ENCODE results near the gene CYB5RL. TPM values are rescaled to one million over a fixed set of nuclear protein-coding genes. Genes with fewer than 3 reads are reported as not detected.

Gene CYB5RL
- total RNA-seq, 1 donor from 2014 or later: 9.0 TPM

DNA sequence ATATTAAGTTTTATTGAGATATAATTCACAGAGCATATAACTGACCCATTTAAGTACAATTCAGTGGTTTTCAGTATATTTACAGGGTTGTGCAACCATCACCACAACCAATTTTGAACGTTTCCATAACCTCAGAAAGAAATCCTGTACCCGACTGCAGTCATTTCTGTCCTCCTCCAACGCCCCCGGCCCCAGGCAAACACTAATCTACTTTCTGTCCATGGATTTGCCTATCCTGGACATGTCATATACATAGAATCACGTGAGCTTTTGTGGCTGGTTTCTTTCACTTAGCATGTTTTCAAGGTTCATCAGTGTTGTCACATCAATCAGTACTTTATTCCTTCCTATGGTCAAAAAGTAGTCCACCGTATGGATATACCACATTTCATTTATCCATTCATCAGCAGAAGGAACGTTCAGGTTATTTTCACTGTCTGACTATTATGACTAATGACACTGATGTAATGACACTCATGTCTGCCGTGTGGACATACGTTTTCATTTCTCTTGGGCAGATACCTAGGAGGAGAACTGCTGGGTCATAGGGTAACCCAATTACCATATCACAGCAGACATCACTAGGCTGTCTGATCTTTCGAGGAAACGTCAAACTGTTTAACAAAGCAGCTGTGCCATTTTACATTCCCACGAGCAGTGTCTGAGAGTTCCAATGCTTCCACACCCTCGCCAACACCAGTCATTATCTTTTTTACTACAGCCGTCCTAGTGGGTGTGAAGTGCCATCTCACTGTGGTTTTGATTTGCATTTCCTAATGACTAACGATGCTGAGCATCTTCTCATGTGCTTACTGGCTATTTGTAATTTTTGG, 30.9 kb upstream of the CYB5RL start:
- Mint-ChIP-seq H3K4me1 (ENCODE audit: low read depth) (no peaks in the 10 kb centered on the region), H3K27ac (peak overlapping the region; percentile 5), H3K9me3 (ENCODE audit: low read depth) (no peaks in the 10 kb centered on the region), H3K27me3 (no peaks in the 10 kb centered on the region), H3K36me3 (ENCODE audit: insufficient read depth) (peaks cover 24% of the 10 kb centered on the region), H3K4me3 (ENCODE audit: low read depth) (no peak overlapping the region)
- TF ChIP-seq, protein P1, sequence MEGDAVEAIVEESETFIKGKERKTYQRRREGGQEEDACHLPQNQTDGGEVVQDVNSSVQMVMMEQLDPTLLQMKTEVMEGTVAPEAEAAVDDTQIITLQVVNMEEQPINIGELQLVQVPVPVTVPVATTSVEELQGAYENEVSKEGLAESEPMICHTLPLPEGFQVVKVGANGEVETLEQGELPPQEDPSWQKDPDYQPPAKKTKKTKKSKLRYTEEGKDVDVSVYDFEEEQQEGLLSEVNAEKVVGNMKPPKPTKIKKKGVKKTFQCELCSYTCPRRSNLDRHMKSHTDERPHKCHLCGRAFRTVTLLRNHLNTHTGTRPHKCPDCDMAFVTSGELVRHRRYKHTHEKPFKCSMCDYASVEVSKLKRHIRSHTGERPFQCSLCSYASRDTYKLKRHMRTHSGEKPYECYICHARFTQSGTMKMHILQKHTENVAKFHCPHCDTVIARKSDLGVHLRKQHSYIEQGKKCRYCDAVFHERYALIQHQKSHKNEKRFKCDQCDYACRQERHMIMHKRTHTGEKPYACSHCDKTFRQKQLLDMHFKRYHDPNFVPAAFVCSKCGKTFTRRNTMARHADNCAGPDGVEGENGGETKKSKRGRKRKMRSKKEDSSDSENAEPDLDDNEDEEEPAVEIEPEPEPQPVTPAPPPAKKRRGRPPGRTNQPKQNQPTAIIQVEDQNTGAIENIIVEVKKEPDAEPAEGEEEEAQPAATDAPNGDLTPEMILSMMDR (IDR thresholded peaks at IDR 0.05; ENCODE audit: unreplicated experiment): no peak
- no peak for DNase-seq (ENCODE audit: low spot score, unreplicated experiment)

DNA sequence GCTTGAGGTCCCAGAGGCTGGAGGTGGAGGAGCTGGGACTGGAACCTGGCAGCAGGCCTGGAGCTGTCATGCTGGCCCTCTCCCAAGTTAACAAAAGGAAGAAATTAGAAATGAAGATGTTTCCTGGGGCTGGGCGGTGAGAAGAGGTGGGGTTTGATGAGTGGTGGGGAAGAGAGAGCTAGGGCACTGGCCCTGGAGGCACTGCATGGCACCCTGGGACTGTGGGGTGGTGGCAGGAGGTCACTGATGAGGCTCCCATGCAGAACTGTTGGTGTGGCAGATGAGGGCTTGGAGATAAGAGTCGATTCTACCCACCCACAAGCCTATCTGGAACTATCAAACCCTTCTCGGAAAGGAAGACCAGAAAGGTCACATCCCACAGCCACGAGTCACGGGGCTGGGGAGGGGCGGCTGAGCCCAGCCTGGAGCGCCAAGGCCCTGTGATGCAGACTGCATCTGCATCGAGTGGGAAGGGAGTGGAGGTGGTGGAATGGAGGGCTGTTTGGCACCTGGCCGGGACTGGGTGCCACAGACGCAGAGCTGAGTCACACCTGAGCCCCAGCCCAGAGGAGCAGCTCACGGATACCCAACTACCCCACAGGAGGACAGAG, 29.6 kb upstream of the CYB5RL start:
- peaks cover 27% of the 10 kb centered on the region for H3K36me3 Mint-ChIP-seq (ENCODE audit: insufficient read depth)
- H3K4me3 Mint-ChIP-seq (ENCODE audit: low read depth): no peak overlapping the region
- no peaks in the 10 kb centered on the region for H3K9me3 Mint-ChIP-seq (ENCODE audit: low read depth)
- H3K27ac Mint-ChIP-seq: peak overlapping the region; percentile 80
- TF ChIP-seq, protein P1 (IDR thresholded peaks at IDR 0.05; ENCODE audit: unreplicated experiment): no peak
- no peaks in the 10 kb centered on the region for H3K4me1 Mint-ChIP-seq (ENCODE audit: low read depth)
- H3K27me3 Mint-ChIP-seq: no peaks in the 10 kb centered on the region
- DNase-seq (ENCODE audit: low spot score, unreplicated experiment): no peak

DNA sequence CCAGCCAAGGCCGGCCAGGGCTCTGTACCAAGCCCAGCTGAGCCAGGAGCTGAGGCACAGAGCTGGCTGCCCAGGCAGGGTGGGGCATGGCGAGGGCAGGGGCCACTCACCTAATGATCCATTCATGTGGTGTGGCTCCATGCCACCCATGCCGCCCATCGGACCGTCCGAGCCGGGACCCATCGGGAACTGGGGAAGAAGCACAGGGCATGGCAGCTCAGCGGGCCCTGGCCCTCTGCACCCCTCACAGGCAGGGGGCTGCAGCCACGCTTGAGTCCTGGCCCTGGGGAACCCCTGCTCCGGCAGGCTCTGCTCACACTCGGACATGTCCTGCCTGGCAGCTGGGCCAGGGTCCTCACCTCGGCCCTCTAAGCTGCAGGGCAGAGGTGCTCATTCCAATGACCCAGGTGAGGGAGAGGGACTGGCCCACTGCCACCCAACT, 28.8 kb upstream of the CYB5RL start:
- no peaks in the 10 kb centered on the region for H3K4me1 Mint-ChIP-seq (ENCODE audit: low read depth)
- DNase-seq (ENCODE audit: low spot score, unreplicated experiment): no peak
- no peaks in the 10 kb centered on the region for H3K27me3 Mint-ChIP-seq
- TF ChIP-seq, protein P1 (IDR thresholded peaks at IDR 0.05; ENCODE audit: unreplicated experiment): no peak
- H3K27ac Mint-ChIP-seq: no peak overlapping the region
- no peaks in the 10 kb centered on the region for H3K9me3 Mint-ChIP-seq (ENCODE audit: low read depth)
- peaks cover 25% of the 10 kb centered on the region for H3K36me3 Mint-ChIP-seq (ENCODE audit: insufficient read depth)
- H3K4me3 Mint-ChIP-seq (ENCODE audit: low read depth): no peak overlapping the region

DNA sequence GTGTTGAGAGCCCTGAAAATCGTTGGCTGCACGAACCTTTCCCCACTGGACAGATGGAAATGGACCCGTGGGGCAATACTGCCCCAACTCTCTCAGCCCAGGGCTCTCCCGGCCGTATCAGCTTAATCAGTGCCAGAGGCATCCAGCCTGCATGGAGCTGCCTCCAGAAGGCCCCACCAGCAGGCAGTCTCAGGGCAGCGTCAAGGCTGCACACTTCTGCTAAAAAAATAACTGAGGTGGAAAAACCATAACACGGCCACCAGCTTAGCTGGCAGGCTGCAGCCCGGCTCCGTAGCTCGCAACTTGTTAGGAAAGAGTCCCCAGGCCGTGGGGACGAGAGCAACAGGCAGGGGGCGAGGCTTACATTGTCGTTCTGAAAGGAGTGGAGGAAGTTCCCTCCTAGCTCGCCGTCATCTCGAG, 28.1 kb upstream of the CYB5RL start:
- TF ChIP-seq, protein P1 (IDR thresholded peaks at IDR 0.05; ENCODE audit: unreplicated experiment): no peak
- peaks cover 25% of the 10 kb centered on the region for H3K36me3 Mint-ChIP-seq (ENCODE audit: insufficient read depth)
- H3K4me1 Mint-ChIP-seq (ENCODE audit: low read depth): no peaks in the 10 kb centered on the region
- no peak overlapping the region for H3K4me3 Mint-ChIP-seq (ENCODE audit: low read depth)
- no peaks in the 10 kb centered on the region for H3K27me3 Mint-ChIP-seq
- no peak for DNase-seq (ENCODE audit: low spot score, unreplicated experiment)
- H3K9me3 Mint-ChIP-seq (ENCODE audit: low read depth): no peaks in the 10 kb centered on the region
- H3K27ac Mint-ChIP-seq: no peak overlapping the region

DNA sequence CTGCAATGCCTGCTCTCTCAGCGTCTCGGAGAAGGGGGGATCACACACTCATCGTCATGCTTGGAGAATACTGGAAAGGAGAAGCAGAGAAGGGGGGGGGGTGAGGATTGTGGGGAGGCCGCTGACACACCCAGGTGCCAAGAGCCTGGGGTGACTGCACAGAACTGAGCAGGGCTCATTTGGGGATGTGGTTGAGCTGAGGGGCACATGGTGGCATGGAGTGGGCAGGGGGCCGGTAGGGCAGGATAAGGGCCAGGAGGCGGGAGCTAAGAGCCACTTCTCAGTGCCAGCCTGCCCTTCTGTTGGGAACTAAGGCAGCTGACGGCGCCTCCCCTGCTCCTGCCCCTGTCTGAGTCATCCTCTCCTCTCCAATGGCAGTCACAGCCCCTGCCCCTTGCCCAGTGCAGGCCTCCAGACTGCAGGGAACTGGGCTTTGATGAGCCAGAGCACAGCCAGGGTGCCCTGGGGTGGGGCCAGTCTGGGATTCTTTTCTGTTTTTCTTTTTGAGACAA, 27.3 kb upstream of the CYB5RL start:
- no peaks in the 10 kb centered on the region for H3K27me3 Mint-ChIP-seq
- no peak overlapping the region for H3K27ac Mint-ChIP-seq
- DNase-seq (ENCODE audit: low spot score, unreplicated experiment): no peak
- H3K4me3 Mint-ChIP-seq (ENCODE audit: low read depth): no peak overlapping the region
- H3K36me3 Mint-ChIP-seq (ENCODE audit: insufficient read depth): peaks cover 25% of the 10 kb centered on the region
- H3K4me1 Mint-ChIP-seq (ENCODE audit: low read depth): no peaks in the 10 kb centered on the region
- TF ChIP-seq, protein P1 (IDR thresholded peaks at IDR 0.05; ENCODE audit: unreplicated experiment): no peak
- no peaks in the 10 kb centered on the region for H3K9me3 Mint-ChIP-seq (ENCODE audit: low read depth)

Data from progenitor cell of endocrine pancreas (in vitro differentiated cells).